Naive thymus-derived CD8-positive, alpha-beta T cell (primary cell): ENCODE data around the gene PGS1. TPM values are rescaled to one million over a fixed set of nuclear protein-coding genes. Genes with fewer than 3 reads are reported as not detected.
A peak's percentile ranks its signal among the peaks of the same experiment; 100 is the strongest.

Experiments
- ATAC-seq, 2 donors: fragments of 150-1000 bp; cut with Tn5 transposase in 1 of 2; sonication (Bioruptor Pico), chemical (Tn5 transposase) in 1 of 2; 1 replicate in 1 of 2; 2 replicates in 1 of 2; pipeline ENCODE4 v1.10.0; 2021; ENCODE audit warnings: mild to moderate bottlenecking in 2 of 2, moderate library complexity in 2 of 2
- POLR2A ChIA-PET: fragments of 350-600 bp; sonication (Branson Sonifier 250); formaldehyde crosslinking; loops from one replicate; lab custom pipeline; 2021; ENCODE audit warnings: antibody characterized with exemption; lab: Charles Lee
- DNase-seq, 10 donors: peaks; one replicate each; pipeline versions ENCODE4 v3.0.0 to v3.0.0-alpha.2; 2020 to 2022
- H3K27ac Mint-ChIP-seq, 10 donors: one replicate each; pipeline ENCODE4 v1.8.0; 2020 to 2022; ENCODE audit warnings: mild to moderate bottlenecking in 10 of 10, mixed read lengths in 10 of 10, moderate library complexity in 4 of 10, inconsistent platforms in 1 of 10
- H3K27me3 Mint-ChIP-seq, 5 donors: one replicate each; pipeline ENCODE4 v1.8.0; 2021 to 2022; ENCODE audit warnings: mixed read lengths in 5 of 5
- H3K36me3 Mint-ChIP-seq, 3 donors: one replicate each; pipeline ENCODE4 v1.8.0; 2020 to 2022; ENCODE audit warnings: mixed read lengths in 3 of 3, mild to moderate bottlenecking in 2 of 3, inconsistent platforms in 1 of 3
- H3K4me1 Mint-ChIP-seq, 4 donors: one replicate each; pipeline ENCODE4 v1.8.0; 2021 to 2022; ENCODE audit warnings: mixed read lengths in 4 of 4
- H3K4me3 Mint-ChIP-seq, 10 donors: one replicate each; pipeline ENCODE4 v1.8.0; 2020 to 2022; ENCODE audit warnings: mild to moderate bottlenecking in 10 of 10, mixed read lengths in 10 of 10, moderate library complexity in 6 of 10, inconsistent platforms in 1 of 10
- H3K9me3 Mint-ChIP-seq, 9 donors: one replicate each; pipeline ENCODE4 v1.8.0; 2020 to 2022; ENCODE audit warnings: mixed read lengths in 9 of 9, mild to moderate bottlenecking in 3 of 9, inconsistent platforms in 1 of 9, moderate library complexity in 1 of 9
- polyA plus RNA-seq, 3 donors: library from polyadenylated mRNA; unstranded; fragments of 300-500 nt; fragmentation: Illumina TruSeq; gene quantifications; one replicate each; pipeline ENCODE4 v1.2.3, GENCODE V29; 2021
- total RNA-seq, 8 experiments: library from RNA in 2 of 8; stranded (reverse) in 2 of 8; gene quantifications; one replicate each; pipeline ENCODE4 v1.2.3 and lab custom pipeline; 2021 to 2026

Gene PGS1
- total and polyA plus RNA-seq, 5 experiments from 2014 or later = 24.3 to 73.4 (median 46.6) TPM

GRCh38 chr17:78368854-78369495 is 9.5 kb upstream of the PGS1 start:
- Mint-ChIP-seq H3K9me3 (no peaks in the 10 kb centered on the region), H3K4me3 (no peak overlapping the region), H3K27me3 (peaks cover 0 to 4% (median 0%) of the 10 kb centered on the region in 5 donors), H3K27ac (no peak overlapping the region), H3K4me1 (peaks cover 0 to 9% (median 6%) of the 10 kb centered on the region in 4 donors), H3K36me3 (no peaks in the 10 kb centered on the region)
- ATAC-seq (no peak), DNase-seq (no peak)
- POLR2A ChIA-PET = interaction anchor here (0.6 to 1.7 kb wide), 2 partner anchors 78 to 200 kb away, joined by 4 to 5 read pairs; no protein-coding TSS in a partner anchor

GRCh38 chr17:78369791-78370381 is 8.6 kb upstream of the PGS1 start:
- Mint-ChIP-seq H3K36me3 (no peaks in the 10 kb centered on the region), H3K27ac (no peak overlapping the region), H3K4me3 (no peak overlapping the region), H3K9me3 (no peaks in the 10 kb centered on the region), H3K27me3 (peaks cover 0 to 4% (median 0%) of the 10 kb centered on the region in 5 donors), H3K4me1 (peaks cover 0 to 3% (median 2%) of the 10 kb centered on the region in 4 donors)
- POLR2A ChIA-PET = interaction anchor here (0.6 kb wide), 1 partner anchor 81 kb away, joined by 3 read pairs; no protein-coding TSS in a partner anchor
- ATAC-seq (no peak), DNase-seq (no peak)

GRCh38 chr17:78371056-78371455 is 7.4 kb upstream of the PGS1 start:
- no peak for DNase-seq
- no peak overlapping the region for H3K4me3 Mint-ChIP-seq
- POLR2A ChIA-PET = no interaction called here
- H3K36me3 Mint-ChIP-seq = no peaks in the 10 kb centered on the region
- H3K4me1 Mint-ChIP-seq = peaks cover 0 to under 1% (median 0%) of the 10 kb centered on the region in 4 donors
- H3K9me3 Mint-ChIP-seq = no peaks in the 10 kb centered on the region
- ATAC-seq = no peak
- H3K27ac Mint-ChIP-seq = no peak overlapping the region
- peaks cover 0 to 4% (median 0%) of the 10 kb centered on the region in 5 donors for H3K27me3 Mint-ChIP-seq

- H3K27ac Mint-ChIP-seq = peak overlapping the region in 1 of 10 donors; percentile 82
- no peaks in the 10 kb centered on the region for H3K9me3 Mint-ChIP-seq
- POLR2A ChIA-PET = interaction anchor here (0.5 to 0.9 kb wide), 3 partner anchors 9 to 84 kb away, joined by 3 to 4 read pairs (median 3); no protein-coding TSS in a partner anchor
- H3K36me3 Mint-ChIP-seq = no peaks in the 10 kb centered on the region
- no peak for ATAC-seq
- H3K4me3 Mint-ChIP-seq = no peak overlapping the region
- peaks cover 0 to 4% (median 0%) of the 10 kb centered on the region in 4 donors for H3K4me1 Mint-ChIP-seq
- no peaks in the 10 kb centered on the region for H3K27me3 Mint-ChIP-seq
- DNase-seq = no peak
Observed at GRCh38 chr17:78372841-78373240, 5.6 kb upstream of the PGS1 start.

GRCh38 chr17:78374189-78374588 is 4.3 kb upstream of the PGS1 start:
- H3K27ac Mint-ChIP-seq = peak overlapping the region in 2 of 10 donors; percentile 47 to 57
- H3K9me3 Mint-ChIP-seq = no peaks in the 10 kb centered on the region
- peaks cover 3 to 8% (median 6%) of the 10 kb centered on the region in 4 donors for H3K4me1 Mint-ChIP-seq
- no peaks in the 10 kb centered on the region for H3K36me3 Mint-ChIP-seq
- H3K4me3 Mint-ChIP-seq = no peak overlapping the region
- no peaks in the 10 kb centered on the region for H3K27me3 Mint-ChIP-seq
- POLR2A ChIA-PET = no interaction called here
- no peak for ATAC-seq
- no peak for DNase-seq

- no peaks in the 10 kb centered on the region for H3K27me3 Mint-ChIP-seq
- DNase-seq (no peak), ATAC-seq (no peak)
- H3K36me3 Mint-ChIP-seq = no peaks in the 10 kb centered on the region
- POLR2A ChIA-PET = no interaction called here
- peaks cover 5 to 14% (median 10%) of the 10 kb centered on the region in 4 donors for H3K4me1 Mint-ChIP-seq
- no peak overlapping the region for H3K4me3 Mint-ChIP-seq
- H3K27ac Mint-ChIP-seq = no peak overlapping the region
- no peaks in the 10 kb centered on the region for H3K9me3 Mint-ChIP-seq
Observed at GRCh38 chr17:78374631-78375274, 3.7 kb upstream of the PGS1 start.

- Mint-ChIP-seq H3K27ac (peak overlapping the region in 2 of 10 donors; percentile 1 to 25), H3K36me3 (peaks cover 0 to 6% (median 0%) of the 10 kb centered on the region in 3 donors), H3K4me3 (no peak overlapping the region), H3K4me1 (peaks cover 7 to 20% (median 18%) of the 10 kb centered on the region in 4 donors), H3K27me3 (no peaks in the 10 kb centered on the region), H3K9me3 (no peaks in the 10 kb centered on the region)
- no peak for DNase-seq
- POLR2A ChIA-PET = no interaction called here
- no peak for ATAC-seq
Observed at GRCh38 chr17:78375401-78376151, 2.9 kb upstream of the PGS1 start.

- Mint-ChIP-seq H3K9me3 (no peaks in the 10 kb centered on the region), H3K27me3 (no peaks in the 10 kb centered on the region), H3K36me3 (peaks cover 0 to 12% (median 0%) of the 10 kb centered on the region in 3 donors), H3K4me3 (peak overlapping the region in 6 of 10 donors; percentile 2 to 45 (median 21)), H3K4me1 (peaks cover 7 to 26% (median 23%) of the 10 kb centered on the region in 4 donors), H3K27ac (peak overlapping the region in 1 of 10 donors; percentile 1)
- no peak for DNase-seq
- no peak for ATAC-seq
- POLR2A ChIA-PET = interaction anchor here (0.5 kb wide), 1 partner anchor 282 kb away, joined by 3 read pairs; no protein-coding TSS in a partner anchor
Observed at GRCh38 chr17:78376161-78376560, 2.3 kb upstream of the PGS1 start.

GRCh38 chr17:78377858-78378224 is 608 bp upstream of the PGS1 start:
- no peak for ATAC-seq
- Mint-ChIP-seq H3K9me3 (no peaks in the 10 kb centered on the region), H3K4me1 (peaks cover 19 to 41% (median 38%) of the 10 kb centered on the region in 4 donors), H3K27me3 (no peaks in the 10 kb centered on the region), H3K36me3 (peaks cover 0 to 26% (median 0%) of the 10 kb centered on the region in 3 donors), H3K27ac (peak overlapping the region in 8 of 10 donors; percentile 43 to 94 (median 66)), H3K4me3 (peak overlapping the region; percentile 69 to 97 (median 94))
- POLR2A ChIA-PET = interaction anchor here (0.7 to 2.2 kb wide), 11 partner anchors 13 to 126 kb away, joined by 3 to 9 read pairs (median 5); no protein-coding TSS in a partner anchor
- no peak for DNase-seq

- DNase-seq (no peak), ATAC-seq (no peak)
- Mint-ChIP-seq H3K36me3 (peaks cover 0 to 27% (median 0%) of the 10 kb centered on the region in 3 donors), H3K27me3 (no peaks in the 10 kb centered on the region), H3K4me3 (peak overlapping the region; percentile 85 to 97 (median 94)), H3K4me1 (peaks cover 26 to 54% (median 50%) of the 10 kb centered on the region in 4 donors), H3K27ac (peak overlapping the region; percentile 71 to 95 (median 94)), H3K9me3 (no peaks in the 10 kb centered on the region)
- POLR2A ChIA-PET = interaction anchor here (0.6 to 2.2 kb wide), 10 partner anchors 12 to 463 kb away, joined by 3 to 9 read pairs (median 4); no protein-coding TSS in a partner anchor
Observed at GRCh38 chr17:78379131-78379491, 662 bp downstream of the PGS1 start.

- H3K27ac Mint-ChIP-seq = peak overlapping the region; percentile 49 to 88 (median 75)
- H3K9me3 Mint-ChIP-seq = no peaks in the 10 kb centered on the region
- DNase-seq = no peak
- H3K27me3 Mint-ChIP-seq = no peaks in the 10 kb centered on the region
- peaks cover 0 to 30% (median 0%) of the 10 kb centered on the region in 3 donors for H3K36me3 Mint-ChIP-seq
- H3K4me3 Mint-ChIP-seq = peak overlapping the region; percentile 51 to 97 (median 94)
- ATAC-seq = no peak
- H3K4me1 Mint-ChIP-seq = peaks cover 32 to 67% (median 63%) of the 10 kb centered on the region in 4 donors
- POLR2A ChIA-PET = interaction anchor here (0.7 kb wide), 1 partner anchor 31 kb away, joined by 3 read pairs; no protein-coding TSS in a partner anchor
Observed at GRCh38 chr17:78380370-78380769, 1.9 kb downstream of the PGS1 start.
